WTC11 (cell line): Measurements from ENCODE around the gene LDAH. TPM values are rescaled to one million over a fixed set of nuclear protein-coding genes. Genes with fewer than 3 reads are reported as not detected.

Experiments used
- ATAC-seq: fragments of 200-7000 bp; cut with Tn5 transposase; 2 replicates; pipeline ENCODE4 v1.10.0; 2021; ENCODE audit warnings: mild to moderate bottlenecking, moderate library complexity
- CTCF ChIA-PET: fragments of 300-600 bp; sonication (Branson Sonifier 250); formaldehyde crosslinking; loops from one replicate; lab custom pipeline; 2021; ENCODE audit warnings: antibody characterized with exemption; lab: Charles Lee
- POLR2A ChIA-PET: fragments of 350-600 bp; sonication (Branson Sonifier 250); formaldehyde crosslinking; loops from one replicate; lab custom pipeline; 2021; ENCODE audit warnings: antibody characterized with exemption; lab: Charles Lee
- DNase-seq: peaks from one replicate; pipeline ENCODE4 v3.0.0; 2021; ENCODE audit warnings: low spot score
- H3K27ac Mint-ChIP-seq: 2 replicates; pipeline ENCODE4 v1.8.0; 2021; ENCODE audit warnings: mixed read lengths
- H3K27me3 Mint-ChIP-seq: 2 replicates; pipeline ENCODE4 v1.8.0; 2021; ENCODE audit warnings: low read depth, mild to moderate bottlenecking, moderate library complexity, mixed read lengths
- H3K36me3 Mint-ChIP-seq: 2 replicates; pipeline ENCODE4 v1.8.0; 2021; ENCODE audit warnings: mixed read lengths
- H3K4me1 Mint-ChIP-seq: 2 replicates; pipeline ENCODE4 v1.8.0; 2022; ENCODE audit warnings: mixed read lengths
- H3K4me3 Mint-ChIP-seq: 2 replicates; pipeline ENCODE4 v1.8.0; 2021; ENCODE audit warnings: mild to moderate bottlenecking, moderate library complexity, mixed read lengths
- H3K9me3 Mint-ChIP-seq: 2 replicates; pipeline ENCODE4 v1.8.0; 2021; ENCODE audit warnings: mixed read lengths
- CREB1 ChIP-seq: sonication (generic); formaldehyde crosslinking; IDR thresholded peaks from 2 replicates; pipeline ENCODE4 v1.8.0; 2023; ENCODE audit warnings: mild to moderate bottlenecking, missing genetic modification reagents
- CREM ChIP-seq: sonication (generic); formaldehyde crosslinking; IDR thresholded peaks from 2 replicates; pipeline ENCODE4 v1.8.1; 2022; ENCODE audit warnings: mild to moderate bottlenecking, missing genetic modification reagents, moderate library complexity
- ETV6 ChIP-seq: sonication (generic); formaldehyde crosslinking; IDR thresholded peaks from 2 replicates; pipeline ENCODE4 v1.8.1; 2022; ENCODE audit warnings: mild to moderate bottlenecking, missing genetic modification reagents
- GABPB1 ChIP-seq: sonication (generic); formaldehyde crosslinking; IDR thresholded peaks from 2 replicates; pipeline ENCODE4 v1.8.1; 2023; ENCODE audit warnings: mild to moderate bottlenecking, missing genetic modification reagents
- GTF2I ChIP-seq: fragments of 250-450 bp; sonication (Bioruptor Pico); conservative IDR thresholded peaks from 2 replicates; pipeline ENCODE4 v1.4.0; 2021; ENCODE audit warnings: mild to moderate bottlenecking
- MYBL2 ChIP-seq: sonication (generic); formaldehyde crosslinking; IDR thresholded peaks from 2 replicates; pipeline ENCODE4 v1.8.1; 2023; ENCODE audit warnings: mild to moderate bottlenecking, moderate library complexity, missing genetic modification reagents
- NFE2L1 ChIP-seq: sonication (generic); formaldehyde crosslinking; IDR thresholded peaks from 2 replicates; pipeline ENCODE4 v1.8.1; 2023; ENCODE audit warnings: missing genetic modification reagents
- NR1H2 ChIP-seq: sonication (generic); formaldehyde crosslinking; IDR thresholded peaks from 2 replicates; pipeline ENCODE4 v1.9.0; 2021; ENCODE audit warnings: mild to moderate bottlenecking, moderate library complexity, missing genetic modification reagents
- RORB ChIP-seq: fragments of 250-450 bp; sonication (Bioruptor Pico); IDR thresholded peaks from 2 replicates; pipeline ENCODE4 v1.9.0; 2021; ENCODE audit warnings: mild to moderate bottlenecking
- SMAD3 ChIP-seq: sonication (generic); formaldehyde crosslinking; IDR thresholded peaks from 2 replicates; pipeline ENCODE4 v1.8.0; 2022; ENCODE audit warnings: missing genetic modification reagents, mild to moderate bottlenecking, borderline replicate concordance
- SP1 ChIP-seq: sonication (generic); formaldehyde crosslinking; conservative IDR thresholded peaks from 2 replicates; pipeline ENCODE4 v1.8.1; 2022; ENCODE audit warnings: missing genetic modification reagents
- TCF7 ChIP-seq: sonication (generic); formaldehyde crosslinking; IDR thresholded peaks from 2 replicates; pipeline ENCODE4 v1.8.0; 2022; ENCODE audit warnings: mild to moderate bottlenecking, low read depth, missing genetic modification reagents, moderate library complexity
- TEAD4 ChIP-seq: sonication (generic); formaldehyde crosslinking; IDR thresholded peaks from 2 replicates; pipeline ENCODE4 v1.8.0; 2022; ENCODE audit warnings: mild to moderate bottlenecking, missing genetic modification reagents
- ZNF219 ChIP-seq: sonication (generic); formaldehyde crosslinking; IDR thresholded peaks from 2 replicates; pipeline ENCODE4 v1.8.0; 2023; ENCODE audit warnings: missing genetic modification reagents, mild to moderate bottlenecking, borderline replicate concordance
- ZNF263 ChIP-seq: sonication (generic); formaldehyde crosslinking; IDR thresholded peaks from 2 replicates; pipeline ENCODE4 v1.8.1; 2022; ENCODE audit warnings: low read depth, mild to moderate bottlenecking, moderate library complexity, missing genetic modification reagents
- ZNF423 ChIP-seq: fragments of 250-450 bp; sonication (Bioruptor Pico); IDR thresholded peaks from 2 replicates; pipeline ENCODE4 v2.1.2; 2022; ENCODE audit warnings: mild to moderate bottlenecking, moderate library complexity
- total RNA-seq: library from RNA; stranded (reverse); gene quantifications from 3 replicates; pipeline ENCODE4 v1.2.3, GENCODE V29; 2021
- TF ChIP-seq, protein P1 (sequence below): sonication (generic); formaldehyde crosslinking; conservative IDR thresholded peaks from 2 replicates; pipeline ENCODE4 v1.8.1; 2022; ENCODE audit warnings: mild to moderate bottlenecking, missing genetic modification reagents
- TF ChIP-seq, protein P2 (sequence below): sonication (generic); formaldehyde crosslinking; IDR thresholded peaks from 2 replicates; pipeline ENCODE4 v1.8.1; 2022; ENCODE audit warnings: low read depth, mild to moderate bottlenecking, moderate library complexity, missing genetic modification reagents, borderline replicate concordance
- TF ChIP-seq, protein P3 (sequence below): fragments of 250-450 bp; sonication (Bioruptor Pico); IDR thresholded peaks from 2 replicates; pipeline ENCODE4 v1.9.0; 2021; ENCODE audit warnings: mild to moderate bottlenecking, borderline replicate concordance
- TF ChIP-seq, protein P4 (sequence below): sonication (generic); formaldehyde crosslinking; IDR thresholded peaks from 2 replicates; pipeline ENCODE4 v1.8.0; 2022; ENCODE audit warnings: mild to moderate bottlenecking, missing genetic modification reagents
- TF ChIP-seq, protein P5 (sequence below): fragments of 250-450 bp; sonication (Bioruptor Pico); IDR thresholded peaks from 2 replicates; pipeline ENCODE4 v2.1.2; 2022; ENCODE audit warnings: mild to moderate bottlenecking, moderate library complexity
- TF ChIP-seq, protein P6 (sequence below): sonication (generic); formaldehyde crosslinking; IDR thresholded peaks from 2 replicates; pipeline ENCODE4 v1.8.1; 2023; ENCODE audit warnings: mild to moderate bottlenecking, missing genetic modification reagents

LDAH gene
- total RNA-seq, 1 experiment from 2014 or later: 20.5 TPM

DNA sequence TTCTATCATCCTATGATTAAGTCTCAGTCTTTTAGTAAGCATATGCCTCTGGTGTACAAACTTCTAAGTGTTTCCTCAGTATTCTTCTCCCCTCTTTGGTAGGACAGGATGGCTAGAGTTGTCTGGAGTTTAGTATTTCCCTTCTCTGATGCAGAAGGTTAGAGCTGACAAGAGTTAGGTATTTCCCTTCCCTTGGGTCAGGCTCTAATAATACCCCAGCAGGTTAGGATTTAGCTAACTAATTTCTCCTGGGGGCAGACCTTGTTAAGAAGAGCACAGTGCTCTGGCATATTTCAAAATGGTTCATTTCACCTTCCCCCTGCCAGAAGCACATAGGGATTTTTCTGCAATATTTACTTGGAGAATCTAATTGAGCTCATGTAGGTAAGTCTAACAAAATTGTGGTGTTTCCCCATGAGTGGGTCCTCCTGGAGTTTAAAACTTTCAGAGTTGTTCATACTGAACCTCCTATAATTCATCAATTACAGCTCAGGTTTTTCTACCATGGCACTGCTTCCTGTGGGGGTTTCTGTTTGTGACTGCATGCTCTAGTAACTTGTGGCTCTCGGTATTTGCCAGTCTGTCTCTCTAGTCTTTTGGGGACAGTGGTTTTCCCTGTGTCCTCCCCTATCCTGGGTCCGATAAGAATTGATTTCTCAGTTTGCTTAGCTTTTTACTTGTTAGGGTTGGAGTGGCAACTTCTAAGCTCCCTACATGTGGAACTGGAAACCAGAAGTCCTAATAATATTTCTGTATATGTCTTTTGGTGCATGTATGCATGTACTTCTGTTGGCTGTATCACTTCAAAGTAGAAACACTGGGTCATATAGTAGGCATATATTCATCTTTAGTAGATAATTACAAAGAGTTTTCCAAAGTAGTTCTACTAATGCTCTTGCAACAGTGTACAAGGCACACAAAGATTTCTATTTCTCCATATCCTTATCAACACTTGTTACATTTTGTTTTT lies 78.2 kb downstream of the LDAH start:
- no peaks in the 10 kb centered on the region for H3K27me3 Mint-ChIP-seq
- ChIA-PET CTCF (interaction anchor here (0.8 to 1.1 kb wide), 2 partner anchors 67 to 83 kb away, joined by 3 read pairs; no protein-coding TSS in a partner anchor), POLR2A (interaction anchor here (0.5 kb wide), 1 partner anchor 1847 kb away, joined by 3 read pairs; no protein-coding TSS in a partner anchor)
- H3K9me3 Mint-ChIP-seq: no peaks in the 10 kb centered on the region
- no peaks in the 10 kb centered on the region for H3K4me1 Mint-ChIP-seq
- ATAC-seq (no peak), DNase-seq (no peak)
- no peak overlapping the region for H3K4me3 Mint-ChIP-seq
- no peaks in the 10 kb centered on the region for H3K36me3 Mint-ChIP-seq
- H3K27ac Mint-ChIP-seq: no peak overlapping the region
- TF ChIP-seq GTF2I (CRISPR knock-in tag): no peak
- TF ChIP-seq NR1H2: no peak
- TF ChIP-seq, protein P1, sequence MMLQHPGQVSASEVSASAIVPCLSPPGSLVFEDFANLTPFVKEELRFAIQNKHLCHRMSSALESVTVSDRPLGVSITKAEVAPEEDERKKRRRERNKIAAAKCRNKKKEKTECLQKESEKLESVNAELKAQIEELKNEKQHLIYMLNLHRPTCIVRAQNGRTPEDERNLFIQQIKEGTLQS (CRISPR knock-in tag): no peak
- TF ChIP-seq, protein P2, sequence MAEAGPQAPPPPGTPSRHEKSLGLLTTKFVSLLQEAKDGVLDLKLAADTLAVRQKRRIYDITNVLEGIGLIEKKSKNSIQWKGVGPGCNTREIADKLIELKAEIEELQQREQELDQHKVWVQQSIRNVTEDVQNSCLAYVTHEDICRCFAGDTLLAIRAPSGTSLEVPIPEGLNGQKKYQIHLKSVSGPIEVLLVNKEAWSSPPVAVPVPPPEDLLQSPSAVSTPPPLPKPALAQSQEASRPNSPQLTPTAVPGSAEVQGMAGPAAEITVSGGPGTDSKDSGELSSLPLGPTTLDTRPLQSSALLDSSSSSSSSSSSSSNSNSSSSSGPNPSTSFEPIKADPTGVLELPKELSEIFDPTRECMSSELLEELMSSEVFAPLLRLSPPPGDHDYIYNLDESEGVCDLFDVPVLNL (CRISPR knock-in tag): no peak
- no peak for TF ChIP-seq TEAD4 (CRISPR knock-in tag)
- TF ChIP-seq, protein P3, sequence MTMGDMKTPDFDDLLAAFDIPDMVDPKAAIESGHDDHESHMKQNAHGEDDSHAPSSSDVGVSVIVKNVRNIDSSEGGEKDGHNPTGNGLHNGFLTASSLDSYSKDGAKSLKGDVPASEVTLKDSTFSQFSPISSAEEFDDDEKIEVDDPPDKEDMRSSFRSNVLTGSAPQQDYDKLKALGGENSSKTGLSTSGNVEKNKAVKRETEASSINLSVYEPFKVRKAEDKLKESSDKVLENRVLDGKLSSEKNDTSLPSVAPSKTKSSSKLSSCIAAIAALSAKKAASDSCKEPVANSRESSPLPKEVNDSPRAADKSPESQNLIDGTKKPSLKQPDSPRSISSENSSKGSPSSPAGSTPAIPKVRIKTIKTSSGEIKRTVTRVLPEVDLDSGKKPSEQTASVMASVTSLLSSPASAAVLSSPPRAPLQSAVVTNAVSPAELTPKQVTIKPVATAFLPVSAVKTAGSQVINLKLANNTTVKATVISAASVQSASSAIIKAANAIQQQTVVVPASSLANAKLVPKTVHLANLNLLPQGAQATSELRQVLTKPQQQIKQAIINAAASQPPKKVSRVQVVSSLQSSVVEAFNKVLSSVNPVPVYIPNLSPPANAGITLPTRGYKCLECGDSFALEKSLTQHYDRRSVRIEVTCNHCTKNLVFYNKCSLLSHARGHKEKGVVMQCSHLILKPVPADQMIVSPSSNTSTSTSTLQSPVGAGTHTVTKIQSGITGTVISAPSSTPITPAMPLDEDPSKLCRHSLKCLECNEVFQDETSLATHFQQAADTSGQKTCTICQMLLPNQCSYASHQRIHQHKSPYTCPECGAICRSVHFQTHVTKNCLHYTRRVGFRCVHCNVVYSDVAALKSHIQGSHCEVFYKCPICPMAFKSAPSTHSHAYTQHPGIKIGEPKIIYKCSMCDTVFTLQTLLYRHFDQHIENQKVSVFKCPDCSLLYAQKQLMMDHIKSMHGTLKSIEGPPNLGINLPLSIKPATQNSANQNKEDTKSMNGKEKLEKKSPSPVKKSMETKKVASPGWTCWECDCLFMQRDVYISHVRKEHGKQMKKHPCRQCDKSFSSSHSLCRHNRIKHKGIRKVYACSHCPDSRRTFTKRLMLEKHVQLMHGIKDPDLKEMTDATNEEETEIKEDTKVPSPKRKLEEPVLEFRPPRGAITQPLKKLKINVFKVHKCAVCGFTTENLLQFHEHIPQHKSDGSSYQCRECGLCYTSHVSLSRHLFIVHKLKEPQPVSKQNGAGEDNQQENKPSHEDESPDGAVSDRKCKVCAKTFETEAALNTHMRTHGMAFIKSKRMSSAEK (CRISPR knock-in tag): no peak
- no peak for TF ChIP-seq ETV6 (CRISPR knock-in tag)
- TF ChIP-seq, protein P4, sequence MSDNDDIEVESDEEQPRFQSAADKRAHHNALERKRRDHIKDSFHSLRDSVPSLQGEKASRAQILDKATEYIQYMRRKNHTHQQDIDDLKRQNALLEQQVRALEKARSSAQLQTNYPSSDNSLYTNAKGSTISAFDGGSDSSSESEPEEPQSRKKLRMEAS (CRISPR knock-in tag): no peak
- no peak for TF ChIP-seq GABPB1 (CRISPR knock-in tag)
- no peak for TF ChIP-seq SMAD3
- no peak for TF ChIP-seq ZNF423 (CRISPR knock-in tag)
- TF ChIP-seq TCF7 (CRISPR knock-in tag): no peak
- no peak for TF ChIP-seq ZNF263
- TF ChIP-seq, protein P5, sequence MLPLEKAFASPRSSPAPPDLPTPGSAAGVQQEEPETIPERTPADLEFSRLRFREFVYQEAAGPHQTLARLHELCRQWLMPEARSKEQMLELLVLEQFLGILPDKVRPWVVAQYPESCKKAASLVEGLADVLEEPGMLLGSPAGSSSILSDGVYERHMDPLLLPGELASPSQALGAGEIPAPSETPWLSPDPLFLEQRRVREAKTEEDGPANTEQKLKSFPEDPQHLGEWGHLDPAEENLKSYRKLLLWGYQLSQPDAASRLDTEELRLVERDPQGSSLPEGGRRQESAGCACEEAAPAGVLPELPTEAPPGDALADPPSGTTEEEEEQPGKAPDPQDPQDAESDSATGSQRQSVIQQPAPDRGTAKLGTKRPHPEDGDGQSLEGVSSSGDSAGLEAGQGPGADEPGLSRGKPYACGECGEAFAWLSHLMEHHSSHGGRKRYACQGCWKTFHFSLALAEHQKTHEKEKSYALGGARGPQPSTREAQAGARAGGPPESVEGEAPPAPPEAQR: no peak
- no peak for TF ChIP-seq CREB1 (CRISPR knock-in tag)

DNA sequence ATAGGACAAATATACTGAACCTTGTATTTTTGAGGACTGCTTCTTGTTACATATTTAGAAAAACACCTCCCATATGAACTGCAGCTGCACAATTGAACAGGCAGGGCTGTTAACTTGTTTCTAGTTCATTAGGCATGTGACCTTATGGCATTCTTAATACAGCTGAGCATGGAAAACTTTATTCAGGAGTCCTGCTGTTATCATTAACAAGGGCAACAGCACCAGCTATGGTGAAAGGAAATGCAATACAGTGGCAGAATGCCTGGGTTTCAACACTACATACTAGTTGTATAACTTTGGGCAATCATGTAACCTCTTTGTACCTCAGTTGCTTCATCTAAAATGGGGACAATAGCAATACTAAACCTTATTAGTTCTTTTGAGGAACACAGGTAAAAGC lies 84.1 kb downstream of the LDAH start:
- H3K27me3 Mint-ChIP-seq: peaks cover 5% of the 10 kb centered on the region; the same call in 1 of the 2 replicates
- CTCF ChIA-PET: no interaction called here
- no peak for ATAC-seq

More for the DNA sequence above, 84.1 kb downstream of the LDAH start:
- H3K9me3 Mint-ChIP-seq: no peaks in the 10 kb centered on the region
- H3K36me3 Mint-ChIP-seq: no peaks in the 10 kb centered on the region
- H3K27ac Mint-ChIP-seq: no peak overlapping the region
- POLR2A ChIA-PET: no interaction called here
- H3K4me3 Mint-ChIP-seq: no peak overlapping the region
- TF ChIP-seq MYBL2: no peak
- no peak for TF ChIP-seq TCF7 (CRISPR knock-in tag)
- TF ChIP-seq, protein P6, sequence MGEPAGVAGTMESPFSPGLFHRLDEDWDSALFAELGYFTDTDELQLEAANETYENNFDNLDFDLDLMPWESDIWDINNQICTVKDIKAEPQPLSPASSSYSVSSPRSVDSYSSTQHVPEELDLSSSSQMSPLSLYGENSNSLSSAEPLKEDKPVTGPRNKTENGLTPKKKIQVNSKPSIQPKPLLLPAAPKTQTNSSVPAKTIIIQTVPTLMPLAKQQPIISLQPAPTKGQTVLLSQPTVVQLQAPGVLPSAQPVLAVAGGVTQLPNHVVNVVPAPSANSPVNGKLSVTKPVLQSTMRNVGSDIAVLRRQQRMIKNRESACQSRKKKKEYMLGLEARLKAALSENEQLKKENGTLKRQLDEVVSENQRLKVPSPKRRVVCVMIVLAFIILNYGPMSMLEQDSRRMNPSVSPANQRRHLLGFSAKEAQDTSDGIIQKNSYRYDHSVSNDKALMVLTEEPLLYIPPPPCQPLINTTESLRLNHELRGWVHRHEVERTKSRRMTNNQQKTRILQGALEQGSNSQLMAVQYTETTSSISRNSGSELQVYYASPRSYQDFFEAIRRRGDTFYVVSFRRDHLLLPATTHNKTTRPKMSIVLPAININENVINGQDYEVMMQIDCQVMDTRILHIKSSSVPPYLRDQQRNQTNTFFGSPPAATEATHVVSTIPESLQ (CRISPR knock-in tag): no peak
- TF ChIP-seq NFE2L1 (CRISPR knock-in tag): no peak
- no peak for TF ChIP-seq RORB (CRISPR knock-in tag)
- TF ChIP-seq ZNF219 (CRISPR knock-in tag): no peak
- TF ChIP-seq SP1 (CRISPR knock-in tag): no peak
- TF ChIP-seq CREM (CRISPR knock-in tag): no peak
- TF ChIP-seq, protein P4 (CRISPR knock-in tag): no peak
- TF ChIP-seq, all 79 proteins: peak for 0
- DNase-seq: no peak
- 0 out of 2 replicates have a peak, but pooled peaks cover 5% of the 10 kb centered on the region for H3K4me1 Mint-ChIP-seq
